A549 (cell line): ENCODE data around the gene MAP2. TPM values are rescaled to one million over a fixed set of nuclear protein-coding genes. Genes with fewer than 3 reads are reported as not detected.

ENCODE experiments used
- ATAC-seq, 2 experiments: fragments of 200-7000 bp in 1 of 2; fragments of >200 bp in 1 of 2; cut with Nextera tagmentation in 1 of 2; cut with Tn5 transposase in 1 of 2; 3 replicates each; pipeline versions ENCODE4 v1.8.0 to v1.9.1; 2018 to 2020; ENCODE audit warnings: mild to moderate bottlenecking in 1 of 2, moderate library complexity in 1 of 2
- CTCF ChIA-PET: fragments of 300-600 bp; sonication (Branson Sonifier 250); formaldehyde crosslinking; extraction: SDS; loops from one replicate; lab custom pipeline; 2021; ENCODE audit warnings: antibody characterized with exemption, inconsistent platforms; lab: Yijun Ruan, JAX
- POLR2A ChIA-PET: fragments of 350-600 bp; formaldehyde crosslinking; extraction: SDS; loops from one replicate; lab custom pipeline; 2021; ENCODE audit warnings: antibody characterized with exemption, inconsistent platforms; lab: Yijun Ruan, JAX
- DNase-seq, 2 experiments: peaks; one replicate each; pipeline versions ENCODE4 v3.0.0 to v3.0.0-alpha.2; 2011 to 2016; ENCODE audit warnings: low read depth in 1 of 2, low spot score in 1 of 2
- FAIRE-seq: peaks from 2 replicates; lab custom pipeline; 2011; peaks lifted over from hg19 to GRCh38; lab: Jason Lieb, UNC
- H3K27ac ChIP-seq, 2 experiments: fragments of >200 bp; sonication (Bioruptor Twin); formaldehyde crosslinking; 3 replicates each; pipeline ENCODE4 v1.5.1; 2016 to 2017
- H3K4me1 ChIP-seq: fragments of >200 bp; sonication (Bioruptor Twin); formaldehyde crosslinking; 3 replicates; pipeline ENCODE4 v1.6.1; 2016
- H3K4me2 ChIP-seq: fragments of >200 bp; sonication (Bioruptor Twin); formaldehyde crosslinking; 3 replicates; pipeline ENCODE4 v1.6.1; 2016
- H3K4me3 ChIP-seq: fragments of >200 bp; sonication (Bioruptor Twin); formaldehyde crosslinking; 3 replicates; pipeline ENCODE4 v1.5.1; 2016
- H3K9me3 ChIP-seq: fragments of >200 bp; sonication (Bioruptor Twin); formaldehyde crosslinking; 3 replicates; pipeline ENCODE4 v1.6.1; 2016
- CBX2 ChIP-seq: fragments of 200-600 bp; sonication (generic); IDR thresholded peaks from 2 replicates; pipeline ENCODE4 v1.6.1; 2016; ENCODE audit warnings: low read depth, mild to moderate bottlenecking, borderline replicate concordance
- CHD4 ChIP-seq: fragments of 200-600 bp; sonication (generic); IDR thresholded peaks from 2 replicates; pipeline ENCODE4 v1.6.1; 2016; ENCODE audit warnings: antibody characterized with exemption, mild to moderate bottlenecking, borderline replicate concordance
- EHF ChIP-seq: fragments of 250-450 bp; sonication (Bioruptor Pico); IDR thresholded peaks from 2 replicates; pipeline ENCODE4 v1.5.0; 2020; ENCODE audit warnings: mild to moderate bottlenecking
- ESRRA ChIP-seq: fragments of 150-350 bp; IDR thresholded peaks from 2 replicates; pipeline ENCODE4 v1.6.1; 2014; ENCODE audit warnings: mild to moderate bottlenecking, low read length, borderline replicate concordance
- GATA3 ChIP-seq: IDR thresholded peaks from 2 replicates; pipeline ENCODE4 v1.6.1; 2012; ENCODE audit warnings: borderline replicate concordance
- HOXB13 ChIP-seq: fragments of 250-450 bp; sonication (Bioruptor Pico); IDR thresholded peaks from 2 replicates; pipeline ENCODE4 v1.5.0; 2020; ENCODE audit warnings: low read depth, mild to moderate bottlenecking, moderate library complexity
- MAZ ChIP-seq: fragments of 150-350 bp; IDR thresholded peaks from 2 replicates; pipeline ENCODE4 v1.6.1; 2014; ENCODE audit warnings: antibody characterized with exemption, low read depth, low read length, borderline replicate concordance
- MYC ChIP-seq: IDR thresholded peaks from 2 replicates; pipeline ENCODE4 v1.6.1; 2012; ENCODE audit warnings: mild to moderate bottlenecking, inconsistent platforms, low read length, improper control_type of control experiment, borderline replicate concordance
- NR3C1 ChIP-seq: fragments of >200 bp; sonication (Bioruptor Twin); formaldehyde crosslinking; IDR thresholded peaks from 3 replicates; pipeline ENCODE4 v1.6.1; 2017
- POLR2A ChIP-seq: IDR thresholded peaks from 2 replicates; pipeline ENCODE4 v1.6.1; 2012; ENCODE audit warnings: mild to moderate bottlenecking, low read length
- RAD21 ChIP-seq, 2 experiments: fragments of >200 bp in 1 of 2; sonication (Bioruptor Twin) in 1 of 2; formaldehyde crosslinking in 1 of 2; IDR thresholded peaks in 1 of 2; conservative IDR thresholded peaks in 1 of 2; 2 replicates in 1 of 2; 3 replicates in 1 of 2; pipeline ENCODE4 v1.6.1; 2012 to 2018; ENCODE audit warnings: inconsistent platforms in 1 of 2
- RARB ChIP-seq: fragments of 250-450 bp; sonication (Bioruptor Pico); IDR thresholded peaks from 2 replicates; pipeline ENCODE4 v1.8.0; 2021; ENCODE audit warnings: mild to moderate bottlenecking, moderate library complexity
- SMC3 ChIP-seq: fragments of >200 bp; sonication (Bioruptor Twin); formaldehyde crosslinking; IDR thresholded peaks from 3 replicates; pipeline ENCODE4 v1.6.1; 2018; ENCODE audit warnings: inconsistent platforms
- SREBF2 ChIP-seq: fragments of 450-650 bp; IDR thresholded peaks from 2 replicates; pipeline ENCODE4 v1.6.1; 2014; ENCODE audit warnings: mild to moderate bottlenecking, moderate library complexity
- WGBS: methylation state at CpG from one replicate; pipeline ENCODE4 v1.1.6; 2017; ENCODE audit errors: missing lambda C conversion rate; 5-methylcytosine and 5-hydroxymethylcytosine counted together
- polyA plus RNA-seq, 4 experiments: library from polyadenylated mRNA; depleted of rRNA in 3 of 4; stranded (reverse); fragments of >200 nt; fragmentation: RNase III in 1 of 4; extraction: RNeasy Plus Mini Kit Qiagen cat#74134 plus additional on column Dnase treatment in 1 of 4; gene quantifications; 2 replicates in 3 of 4; 3 replicates in 1 of 4; pipeline ENCODE4 v1.2.3, GENCODE V29; 2011 to 2017
- TF ChIP-seq, protein P1 (sequence below): fragments of 450-650 bp; IDR thresholded peaks from 2 replicates; pipeline ENCODE4 v1.6.1; 2014; ENCODE audit warnings: antibody characterized with exemption
- TF ChIP-seq, protein P2 (sequence below): fragments of >200 bp; sonication (Bioruptor Twin); formaldehyde crosslinking; IDR thresholded peaks from 3 replicates; pipeline ENCODE4 v1.6.1; 2016
- TF ChIP-seq, protein P3 (sequence below): fragments of 250-450 bp; sonication (Bioruptor Pico); IDR thresholded peaks from 2 replicates; pipeline ENCODE4 v1.5.0; 2020; ENCODE audit warnings: low read depth, mild to moderate bottlenecking, moderate library complexity
- TF ChIP-seq, protein P4 (sequence below): fragments of >200 bp; sonication (Bioruptor Twin); formaldehyde crosslinking; IDR thresholded peaks from 3 replicates; pipeline ENCODE4 v1.5.1; 2016

The MAP2 gene
- polyA plus RNA-seq, 2 of the 4 experiments (the other 2 are of a cell fraction): 0.53 to 1.8 TPM

DNA sequence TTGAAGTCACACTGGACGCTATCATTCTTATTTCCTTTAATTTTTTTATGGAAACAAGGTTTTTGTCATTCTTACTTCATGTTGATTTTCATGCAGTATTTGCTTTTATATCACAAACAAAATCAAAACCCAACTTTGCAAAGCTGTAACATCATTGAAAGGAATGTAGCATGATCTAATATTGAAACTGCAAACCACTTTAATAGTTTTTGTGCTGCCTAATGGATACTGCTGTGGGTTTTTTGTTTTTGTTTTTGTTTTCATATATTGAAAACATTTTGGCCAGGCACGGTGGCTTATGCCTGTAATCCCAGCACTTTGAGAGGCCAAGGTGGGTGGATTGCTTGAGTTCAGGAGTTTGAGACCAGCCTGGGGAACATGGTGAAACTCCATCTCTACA is 81.6 kb downstream of the MAP2 start:
- ChIA-PET POLR2A (no interaction called here), CTCF (no interaction called here)
- WGBS: 76% methylated on average over 2 of the region's 2 CpGs
- H3K9me3 ChIP-seq: no peaks in the 10 kb centered on the region
- H3K4me1 ChIP-seq: peaks cover 21% of the 10 kb centered on the region; the same call in 2 of the 3 replicates
- H3K27ac ChIP-seq: no peak overlapping the region
- ATAC-seq (no peak), FAIRE-seq (no peak), DNase-seq (no peak)
- H3K4me2 ChIP-seq: no peak overlapping the region
- no peak overlapping the region for H3K4me3 ChIP-seq
- TF ChIP-seq HOXB13 (CRISPR knock-in tag) (no peak), NR3C1 (no peak), RAD21 (conservative IDR thresholded peaks at IDR 0.05 in 1 of 2, IDR thresholded peaks at IDR 0.05 in 1 of 2) (no peak), RARB (no peak), GATA3 (no peak), SREBF2 (no peak), ESRRA (no peak), SMC3 (no peak), POLR2A (no peak), CHD4 (no peak), CBX2 (no peak)
- TF ChIP-seq, protein P1, sequence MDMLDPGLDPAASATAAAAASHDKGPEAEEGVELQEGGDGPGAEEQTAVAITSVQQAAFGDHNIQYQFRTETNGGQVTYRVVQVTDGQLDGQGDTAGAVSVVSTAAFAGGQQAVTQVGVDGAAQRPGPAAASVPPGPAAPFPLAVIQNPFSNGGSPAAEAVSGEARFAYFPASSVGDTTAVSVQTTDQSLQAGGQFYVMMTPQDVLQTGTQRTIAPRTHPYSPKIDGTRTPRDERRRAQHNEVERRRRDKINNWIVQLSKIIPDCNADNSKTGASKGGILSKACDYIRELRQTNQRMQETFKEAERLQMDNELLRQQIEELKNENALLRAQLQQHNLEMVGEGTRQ: no peak
- TF ChIP-seq, protein P2, sequence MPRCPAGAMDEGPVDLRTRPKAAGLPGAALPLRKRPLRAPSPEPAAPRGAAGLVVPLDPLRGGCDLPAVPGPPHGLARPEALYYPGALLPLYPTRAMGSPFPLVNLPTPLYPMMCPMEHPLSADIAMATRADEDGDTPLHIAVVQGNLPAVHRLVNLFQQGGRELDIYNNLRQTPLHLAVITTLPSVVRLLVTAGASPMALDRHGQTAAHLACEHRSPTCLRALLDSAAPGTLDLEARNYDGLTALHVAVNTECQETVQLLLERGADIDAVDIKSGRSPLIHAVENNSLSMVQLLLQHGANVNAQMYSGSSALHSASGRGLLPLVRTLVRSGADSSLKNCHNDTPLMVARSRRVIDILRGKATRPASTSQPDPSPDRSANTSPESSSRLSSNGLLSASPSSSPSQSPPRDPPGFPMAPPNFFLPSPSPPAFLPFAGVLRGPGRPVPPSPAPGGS: no peak
- TF ChIP-seq, protein P3, sequence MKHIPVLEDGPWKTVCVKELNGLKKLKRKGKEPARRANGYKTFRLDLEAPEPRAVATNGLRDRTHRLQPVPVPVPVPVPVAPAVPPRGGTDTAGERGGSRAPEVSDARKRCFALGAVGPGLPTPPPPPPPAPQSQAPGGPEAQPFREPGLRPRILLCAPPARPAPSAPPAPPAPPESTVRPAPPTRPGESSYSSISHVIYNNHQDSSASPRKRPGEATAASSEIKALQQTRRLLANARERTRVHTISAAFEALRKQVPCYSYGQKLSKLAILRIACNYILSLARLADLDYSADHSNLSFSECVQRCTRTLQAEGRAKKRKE (CRISPR knock-in tag): no peak

DNA sequence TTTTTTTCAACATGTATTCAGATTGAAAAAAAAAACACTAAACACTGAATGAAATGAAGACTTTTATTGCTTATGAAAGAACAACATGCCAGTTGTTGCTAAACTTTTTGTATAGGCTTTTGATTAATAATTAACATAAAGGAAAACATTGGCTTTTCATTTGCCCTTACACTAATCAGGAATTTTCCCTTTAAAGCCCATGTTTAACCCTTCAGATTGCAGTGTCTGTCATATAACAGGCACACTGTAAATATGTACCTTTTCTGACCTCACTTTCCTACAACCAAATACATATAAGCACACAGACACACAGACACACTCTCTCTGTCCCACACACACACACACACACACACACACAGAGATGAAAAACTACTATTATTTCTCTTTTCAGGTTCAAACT is 84.4 kb downstream of the MAP2 start:
- POLR2A ChIA-PET: no interaction called here
- no peak overlapping the region for H3K4me3 ChIP-seq
- ATAC-seq (no peak; a peak in 1 of 6 replicates), DNase-seq (no peak), FAIRE-seq (no peak)
- no peaks in the 10 kb centered on the region for H3K9me3 ChIP-seq
- H3K4me1 ChIP-seq: peaks cover 16% of the 10 kb centered on the region; the same call in 2 of the 3 replicates
- peak overlapping the region; percentile 52 for H3K4me2 ChIP-seq
- CTCF ChIA-PET: no interaction called here
- peak overlapping the region in 1 of 2 experiments; percentile 44; a peak in 2 of 6 replicates for H3K27ac ChIP-seq
- TF ChIP-seq EHF (CRISPR knock-in tag) (no peak), NR3C1 (no peak), MYC (no peak), MAZ (no peak), POLR2A (no peak), GATA3 (no peak)
- TF ChIP-seq, protein P4, sequence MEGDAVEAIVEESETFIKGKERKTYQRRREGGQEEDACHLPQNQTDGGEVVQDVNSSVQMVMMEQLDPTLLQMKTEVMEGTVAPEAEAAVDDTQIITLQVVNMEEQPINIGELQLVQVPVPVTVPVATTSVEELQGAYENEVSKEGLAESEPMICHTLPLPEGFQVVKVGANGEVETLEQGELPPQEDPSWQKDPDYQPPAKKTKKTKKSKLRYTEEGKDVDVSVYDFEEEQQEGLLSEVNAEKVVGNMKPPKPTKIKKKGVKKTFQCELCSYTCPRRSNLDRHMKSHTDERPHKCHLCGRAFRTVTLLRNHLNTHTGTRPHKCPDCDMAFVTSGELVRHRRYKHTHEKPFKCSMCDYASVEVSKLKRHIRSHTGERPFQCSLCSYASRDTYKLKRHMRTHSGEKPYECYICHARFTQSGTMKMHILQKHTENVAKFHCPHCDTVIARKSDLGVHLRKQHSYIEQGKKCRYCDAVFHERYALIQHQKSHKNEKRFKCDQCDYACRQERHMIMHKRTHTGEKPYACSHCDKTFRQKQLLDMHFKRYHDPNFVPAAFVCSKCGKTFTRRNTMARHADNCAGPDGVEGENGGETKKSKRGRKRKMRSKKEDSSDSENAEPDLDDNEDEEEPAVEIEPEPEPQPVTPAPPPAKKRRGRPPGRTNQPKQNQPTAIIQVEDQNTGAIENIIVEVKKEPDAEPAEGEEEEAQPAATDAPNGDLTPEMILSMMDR: no peak
- TF ChIP-seq, protein P1: no peak
